Left ventricle myocardium inferior (tissue), 1 donor: ENCODE measurements around the gene CLEC19A. TPM values are rescaled to one million over a fixed set of nuclear protein-coding genes. Genes with fewer than 3 reads are reported as not detected.

ENCODE experiments used
- DNase-seq: peaks from one replicate; pipeline ENCODE4 v3.0.0-alpha.2; 2020
- H3K27ac ChIP-seq: fragments of 200-600 bp; replicated peaks from 2 replicates; pipeline ENCODE4 v1.8.0; 2021
- H3K27me3 ChIP-seq: fragments of 200-600 bp; 2 replicates; pipeline ENCODE4 v1.8.0; 2021; ENCODE audit warnings: low read depth
- H3K36me3 ChIP-seq: fragments of 200-600 bp; 2 replicates; pipeline ENCODE4 v1.8.0; 2021
- H3K4me1 ChIP-seq: fragments of 200-600 bp; 2 replicates; pipeline ENCODE4 v1.8.0; 2021
- H3K4me3 ChIP-seq: fragments of 200-600 bp; 2 replicates; pipeline ENCODE4 v1.8.0; 2021; ENCODE audit warnings: mild to moderate bottlenecking, moderate library complexity
- H3K9me3 ChIP-seq: fragments of 200-600 bp; replicated peaks from 2 replicates; pipeline ENCODE4 v1.8.0; 2021
- intact Hi-C: fragments of 100-400 bp; cut with micrococcal nuclease; formaldehyde crosslinking; loops from one replicate; pipeline ENCODE4 v1.11.0; 2022
- total RNA-seq: library from RNA; stranded (reverse); fragmentation: NEBNext Ultra II Directional; extraction: Animal tissue kit (Norgen Biotek cat#: 25700); gene quantifications from one replicate; pipeline ENCODE4 v1.2.1, GENCODE V29; 2021
- TF ChIP-seq, protein P1 (sequence below): fragments of 200-600 bp; IDR thresholded peaks from 2 replicates; pipeline ENCODE4 v1.8.0; 2021; ENCODE audit warnings: antibody characterized with exemption, mild to moderate bottlenecking, borderline replicate concordance
- donor health status: DM: no; HTN: yes; CAD: no; lungs with severe emphysema.

The CLEC19A gene
- total RNA-seq, 1 donor from 2014 or later = not detected

DNA sequence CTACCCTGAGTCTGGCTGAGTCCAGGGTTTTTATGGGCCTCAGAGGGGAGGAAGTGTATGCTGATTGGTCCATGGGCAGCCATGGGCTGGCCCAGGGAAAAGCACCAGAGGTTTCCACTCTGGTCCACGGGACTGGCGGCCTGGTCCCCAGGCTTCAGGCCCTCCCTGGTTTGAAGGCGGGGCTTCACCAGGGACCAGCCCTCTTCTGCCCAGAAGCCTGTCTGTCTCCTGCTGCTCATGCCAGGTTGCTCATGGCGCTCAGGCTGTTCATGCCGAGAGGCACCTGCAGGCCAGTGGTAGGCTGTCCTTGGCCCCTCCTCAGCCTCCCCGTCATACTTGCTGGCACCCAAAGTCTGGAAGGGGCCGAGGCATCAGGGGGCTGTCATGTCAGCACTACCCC is 45.0 kb upstream of the CLEC19A start:
- intact Hi-C loops = no loop called here
- Histone ChIP-seq H3K36me3 (peaks cover 2% of the 10 kb centered on the region), H3K4me3 (no peak overlapping the region), H3K27ac (no peak overlapping the region), H3K4me1 (no peaks in the 10 kb centered on the region), H3K27me3 (no peaks in the 10 kb centered on the region), H3K9me3 (peaks cover 20% of the 10 kb centered on the region)
- no peak for DNase-seq
- TF ChIP-seq, protein P1, sequence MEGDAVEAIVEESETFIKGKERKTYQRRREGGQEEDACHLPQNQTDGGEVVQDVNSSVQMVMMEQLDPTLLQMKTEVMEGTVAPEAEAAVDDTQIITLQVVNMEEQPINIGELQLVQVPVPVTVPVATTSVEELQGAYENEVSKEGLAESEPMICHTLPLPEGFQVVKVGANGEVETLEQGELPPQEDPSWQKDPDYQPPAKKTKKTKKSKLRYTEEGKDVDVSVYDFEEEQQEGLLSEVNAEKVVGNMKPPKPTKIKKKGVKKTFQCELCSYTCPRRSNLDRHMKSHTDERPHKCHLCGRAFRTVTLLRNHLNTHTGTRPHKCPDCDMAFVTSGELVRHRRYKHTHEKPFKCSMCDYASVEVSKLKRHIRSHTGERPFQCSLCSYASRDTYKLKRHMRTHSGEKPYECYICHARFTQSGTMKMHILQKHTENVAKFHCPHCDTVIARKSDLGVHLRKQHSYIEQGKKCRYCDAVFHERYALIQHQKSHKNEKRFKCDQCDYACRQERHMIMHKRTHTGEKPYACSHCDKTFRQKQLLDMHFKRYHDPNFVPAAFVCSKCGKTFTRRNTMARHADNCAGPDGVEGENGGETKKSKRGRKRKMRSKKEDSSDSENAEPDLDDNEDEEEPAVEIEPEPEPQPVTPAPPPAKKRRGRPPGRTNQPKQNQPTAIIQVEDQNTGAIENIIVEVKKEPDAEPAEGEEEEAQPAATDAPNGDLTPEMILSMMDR = no peak

DNA sequence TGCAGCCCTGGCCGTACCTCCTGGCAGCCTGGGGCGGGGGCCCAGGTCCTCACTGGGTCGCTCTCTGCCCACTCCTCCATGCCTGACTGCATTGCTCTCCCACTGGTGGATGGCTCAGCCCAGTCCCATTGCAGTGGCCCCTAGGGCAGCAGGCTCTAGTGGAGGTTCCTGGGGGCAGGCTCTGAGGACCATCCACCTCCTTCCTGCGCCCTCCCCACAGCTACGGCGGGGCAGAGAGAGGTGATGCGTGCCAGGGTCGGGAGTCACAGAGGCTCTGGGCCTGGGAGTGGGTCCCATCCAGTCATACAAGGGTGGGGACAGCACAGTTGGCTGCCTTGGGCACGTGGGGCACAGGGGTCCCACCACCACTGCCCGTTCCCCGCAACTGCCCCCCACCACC is 44.0 kb upstream of the CLEC19A start:
- Histone ChIP-seq H3K27ac (no peak overlapping the region), H3K4me1 (no peaks in the 10 kb centered on the region), H3K36me3 (no peaks in the 10 kb centered on the region), H3K9me3 (peaks cover 10% of the 10 kb centered on the region), H3K27me3 (no peaks in the 10 kb centered on the region), H3K4me3 (no peak overlapping the region)
- TF ChIP-seq, protein P1 = no peak
- intact Hi-C loops = no loop called here
- no peak for DNase-seq

DNA sequence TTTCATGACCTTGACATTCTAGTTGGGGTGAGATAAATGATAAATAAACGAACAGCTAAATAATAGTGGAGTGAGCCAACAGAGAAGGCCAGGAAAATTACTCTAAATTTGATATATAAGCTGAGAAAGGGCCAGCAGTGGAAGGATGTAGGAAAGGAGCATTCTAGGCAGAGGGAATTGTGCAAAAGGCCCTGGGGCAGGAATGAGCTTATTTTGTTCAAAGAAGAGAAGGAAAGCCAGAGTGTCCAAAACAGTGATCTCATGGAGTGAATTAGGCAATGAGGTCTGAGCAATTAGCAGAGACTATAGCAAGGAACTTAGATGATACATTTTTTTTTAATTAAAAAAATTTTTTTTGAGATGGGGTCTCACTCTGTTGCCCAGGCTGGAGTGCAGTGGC is 43.3 kb upstream of the CLEC19A start:
- Histone ChIP-seq H3K36me3 (no peaks in the 10 kb centered on the region), H3K4me1 (no peaks in the 10 kb centered on the region), H3K27ac (no peak overlapping the region), H3K27me3 (no peaks in the 10 kb centered on the region), H3K4me3 (no peak overlapping the region), H3K9me3 (peaks cover 7% of the 10 kb centered on the region)
- TF ChIP-seq, protein P1 = no peak
- no peak for DNase-seq
- intact Hi-C loops = no loop called here

DNA sequence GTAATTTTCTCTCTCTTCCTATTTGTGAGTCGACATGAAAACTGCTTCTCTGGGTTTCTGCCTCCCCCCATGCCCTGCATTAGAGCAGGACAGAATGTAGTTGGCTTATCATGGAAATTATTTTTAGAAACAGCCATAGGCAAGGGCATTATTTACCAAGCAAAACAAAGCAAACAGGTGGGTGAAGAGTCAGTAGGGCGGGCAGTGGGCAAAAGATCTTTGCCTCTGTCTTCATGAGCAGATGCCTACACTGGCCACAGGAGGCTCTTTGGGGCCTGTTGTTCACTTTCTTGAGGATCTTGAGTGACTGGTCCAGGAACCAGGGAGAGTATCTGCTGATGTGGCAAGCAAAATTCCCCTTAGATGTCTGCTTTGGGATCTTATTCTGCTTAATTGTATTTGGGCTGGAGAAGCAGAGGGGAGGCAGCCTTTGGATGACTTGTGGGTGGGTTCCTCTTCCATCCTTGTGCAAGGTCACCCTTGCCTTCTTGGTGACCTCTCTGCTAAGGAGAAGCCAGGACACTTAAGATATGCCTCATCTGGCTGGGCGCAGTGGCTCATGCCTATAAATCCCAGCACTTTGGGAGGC is 42.5 kb upstream of the CLEC19A start:
- TF ChIP-seq, protein P1 = no peak

DNA sequence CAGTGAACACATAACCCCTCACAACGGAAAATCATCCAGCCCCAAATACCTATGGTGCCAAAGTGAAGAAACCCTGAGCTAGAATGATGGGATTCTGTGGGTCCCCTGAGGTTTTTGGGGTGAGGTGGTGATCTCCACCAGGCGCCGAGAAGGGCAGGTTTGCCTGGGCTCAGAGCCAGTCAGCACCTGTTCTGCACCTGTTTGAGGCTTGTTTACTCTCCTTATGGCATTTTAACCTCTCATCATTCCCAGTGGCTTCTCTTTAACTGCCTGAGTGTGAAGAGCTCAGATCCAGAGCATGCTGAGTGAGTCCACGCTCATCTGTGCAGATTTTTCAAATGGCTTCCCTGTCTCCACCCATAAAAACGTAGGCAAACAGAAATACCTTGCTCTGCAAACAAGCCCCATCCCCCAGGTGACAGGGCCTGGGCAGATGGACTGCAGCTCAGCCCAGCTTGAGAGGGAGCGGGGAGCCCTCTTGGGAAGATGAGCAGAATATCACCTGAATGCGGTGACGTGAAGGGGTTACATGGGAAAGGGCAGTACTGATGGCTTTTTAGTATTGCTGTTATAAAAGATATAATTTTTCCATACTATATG is 40.1 kb upstream of the CLEC19A start:
- no peaks in the 10 kb centered on the region for H3K4me1 ChIP-seq
- DNase-seq = no peak

More for the DNA sequence above, 42.5 kb upstream of the CLEC19A start:
- Histone ChIP-seq H3K4me3 (no peak overlapping the region), H3K9me3 (peaks cover 7% of the 10 kb centered on the region), H3K27ac (no peak overlapping the region), H3K36me3 (no peaks in the 10 kb centered on the region), H3K27me3 (no peaks in the 10 kb centered on the region), H3K4me1 (no peaks in the 10 kb centered on the region)
- intact Hi-C loops = no loop called here
- no peak for DNase-seq

More for the DNA sequence above, 40.1 kb upstream of the CLEC19A start:
- no peak overlapping the region for H3K27ac ChIP-seq
- no peaks in the 10 kb centered on the region for H3K27me3 ChIP-seq
- no peak overlapping the region for H3K4me3 ChIP-seq
- TF ChIP-seq, protein P1 = no peak
- H3K9me3 ChIP-seq = peaks cover 6% of the 10 kb centered on the region
- no peaks in the 10 kb centered on the region for H3K36me3 ChIP-seq
- intact Hi-C loops = no loop called here
